Small intestine (tissue), 7 donors: ENCODE data around the gene HEMK1. TPM values are rescaled to one million over a fixed set of nuclear protein-coding genes. Genes with fewer than 3 reads are reported as not detected.

ENCODE experiments used
- DNase-seq, 2 donors: peaks; one replicate each; pipeline versions ENCODE4 v3.0.0 to v3.0.0-alpha.2; 2013
- FAIRE-seq: peaks from 2 replicates; lab custom pipeline; 2012; peaks lifted over from hg19 to GRCh38; lab: Jason Lieb, UNC
- H3K27ac ChIP-seq, 3 donors: one replicate each; pipeline ENCODE4 v1.5.1; 2013; ENCODE audit warnings: low read length in 2 of 3, mild to moderate bottlenecking in 2 of 3, control low read depth in 1 of 3, inconsistent platforms in 1 of 3, low read depth in 1 of 3, moderate library complexity in 1 of 3
- H3K27me3 ChIP-seq, 3 donors: one replicate each; pipeline ENCODE4 v1.6.1; 2013; ENCODE audit warnings: low read length in 3 of 3, inconsistent platforms in 1 of 3; ENCODE audit not compliant: control insufficient read depth in 3 of 3, insufficient read depth in 3 of 3
- H3K36me3 ChIP-seq, 3 donors: one replicate each; pipeline ENCODE4 v1.6.1; 2013; ENCODE audit warnings: low read length in 3 of 3, inconsistent platforms in 1 of 3, low read depth in 1 of 3, mild to moderate bottlenecking in 1 of 3, moderate library complexity in 1 of 3; ENCODE audit not compliant: control insufficient read depth in 3 of 3, insufficient read depth in 2 of 3
- H3K4me1 ChIP-seq, 3 donors: one replicate each; pipeline ENCODE4 v1.6.1; 2013; ENCODE audit warnings: low read length in 2 of 3, inconsistent platforms in 1 of 3, low read depth in 1 of 3, mild to moderate bottlenecking in 1 of 3, moderate library complexity in 1 of 3; ENCODE audit not compliant: control insufficient read depth in 3 of 3, insufficient read depth in 2 of 3
- H3K4me3 ChIP-seq, 3 donors: one replicate each; pipeline ENCODE4 v1.5.1; 2013; ENCODE audit warnings: low read length in 3 of 3, control low read depth in 1 of 3, inconsistent platforms in 1 of 3, low read depth in 1 of 3, mild to moderate bottlenecking in 1 of 3, moderate library complexity in 1 of 3
- H3K9me3 ChIP-seq, 2 donors: one replicate each; pipeline ENCODE4 v1.6.1; 2013; ENCODE audit warnings: low read depth in 1 of 2, low read length in 1 of 2; ENCODE audit not compliant: control insufficient read depth in 2 of 2, insufficient read depth in 1 of 2
- WGBS, 3 donors: extraction: QIAGEN DNeasy Blood & Tissue Kit; methylation state at CpG; one replicate each; pipeline ENCODE4 v1.1.7; 2013; 5-methylcytosine and 5-hydroxymethylcytosine counted together
- polyA plus RNA-seq, 4 donors: library from polyadenylated mRNA; stranded (reverse) in 3 of 4; unstranded in 1 of 4; fragments of 200-250 nt in 3 of 4; fragments of 120-200 nt in 1 of 4; gene quantifications; one replicate each; pipeline versions ENCODE4 v1.2.1 to v1.2.3, GENCODE V29; 2013
- donor health status: healthy with polysubstance abuse.
- donor health status: control.
- donor health status: control.
- donor health status: Bipolar disorder and iron deficiency.
- donor health status: healthy.

Gene HEMK1
- polyA plus RNA-seq, 4 donors = 13.9 to 30.1 (median 16.0) TPM

DNA sequence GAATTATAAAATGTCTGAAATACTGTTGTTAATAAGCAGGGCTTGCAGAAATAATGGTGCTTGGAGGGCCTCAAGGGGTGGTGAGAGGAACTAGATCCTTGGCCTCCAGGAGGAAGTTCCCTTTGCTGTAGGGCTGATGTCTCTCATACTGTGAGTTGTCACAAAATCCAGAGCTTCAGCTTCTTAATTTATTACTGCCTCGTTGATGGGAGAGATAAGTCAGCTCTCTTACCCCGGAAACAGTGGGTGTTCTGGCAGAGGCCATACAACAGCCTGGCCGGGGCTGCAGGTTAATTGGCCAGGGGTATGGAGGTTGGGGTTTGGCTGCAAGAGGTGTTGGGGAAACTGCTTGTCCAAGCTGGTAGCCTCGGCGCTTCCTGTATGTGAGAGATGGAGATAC lies 63.1 kb downstream of the HEMK1 start:
- no peak overlapping the region for H3K27ac ChIP-seq
- H3K4me3 ChIP-seq = no peak overlapping the region
- H3K27me3 ChIP-seq = no peaks in the 10 kb centered on the region
- H3K9me3 ChIP-seq = no peaks in the 10 kb centered on the region
- FAIRE-seq (no peak), DNase-seq (no peak)
- 43 to 59% (median 58%) methylated on average over 5 of the region's 5 CpGs for WGBS, 3 donors
- H3K36me3 ChIP-seq = peaks cover 0 to 50% (median 0%) of the 10 kb centered on the region in 3 donors
- peaks cover 0 to 4% (median 3%) of the 10 kb centered on the region in 3 donors for H3K4me1 ChIP-seq

DNA sequence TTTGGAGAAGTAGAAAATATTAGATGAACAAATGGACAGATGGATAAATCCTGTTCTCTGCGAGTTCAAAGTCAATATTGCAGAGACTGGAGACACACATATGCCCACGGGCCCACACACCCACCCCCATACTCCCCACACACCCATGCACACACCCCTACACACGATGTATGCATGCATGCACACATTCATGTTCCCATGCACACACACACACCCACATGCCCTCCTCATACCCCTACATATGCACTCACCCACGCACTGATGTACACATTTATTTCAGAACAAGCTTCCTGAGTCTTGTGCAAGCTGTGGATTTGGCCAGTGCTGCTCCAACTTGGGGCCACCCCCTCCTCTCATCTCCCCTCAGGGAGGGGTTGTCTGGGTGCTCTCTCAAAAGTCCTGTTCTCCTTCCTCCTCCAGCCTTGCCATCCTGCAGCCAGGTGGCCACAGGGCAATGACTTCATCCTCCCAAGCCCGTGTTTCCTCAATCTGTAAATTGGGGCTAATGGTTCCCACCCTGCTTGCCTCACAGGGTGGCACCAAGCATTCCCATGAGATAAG lies 64.0 kb downstream of the HEMK1 start:
- no peaks in the 10 kb centered on the region for H3K27me3 ChIP-seq
- WGBS, 3 donors = 63 to 73% (median 67%) methylated on average over 5 of the region's 5 CpGs
- H3K9me3 ChIP-seq = no peaks in the 10 kb centered on the region
- FAIRE-seq = no peak
- no peak for DNase-seq
- H3K36me3 ChIP-seq = peaks cover 0 to 42% (median 0%) of the 10 kb centered on the region in 3 donors
- H3K4me1 ChIP-seq = peaks cover 0 to 5% (median 4%) of the 10 kb centered on the region in 3 donors
- no peak overlapping the region for H3K27ac ChIP-seq
- H3K4me3 ChIP-seq = no peak overlapping the region

DNA sequence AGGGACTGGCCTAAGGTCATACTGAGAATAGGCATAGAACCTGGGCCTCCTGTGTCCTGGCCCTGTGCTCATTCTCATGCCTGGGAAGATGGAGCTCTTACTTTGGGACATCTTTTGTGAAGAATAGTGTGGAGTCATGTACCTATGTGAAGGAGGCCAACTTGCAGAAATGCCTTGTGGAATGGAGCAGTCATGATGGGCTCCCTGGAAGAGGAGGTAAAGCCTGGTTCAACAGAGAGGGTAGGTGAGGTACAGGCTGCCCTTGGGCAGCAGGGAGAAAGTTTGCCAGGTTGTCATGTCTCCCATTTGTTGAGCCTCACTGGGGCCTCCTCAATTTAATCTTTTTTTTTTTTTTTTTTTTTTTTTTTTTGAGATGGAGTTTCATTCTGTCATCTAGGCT lies 65.7 kb downstream of the HEMK1 start:
- no peaks in the 10 kb centered on the region for H3K9me3 ChIP-seq
- no peak overlapping the region for H3K27ac ChIP-seq
- FAIRE-seq (no peak), DNase-seq (no peak)
- no peak overlapping the region for H3K4me3 ChIP-seq
- H3K4me1 ChIP-seq = peaks cover 0 to 5% (median 4%) of the 10 kb centered on the region in 3 donors
- no peaks in the 10 kb centered on the region for H3K27me3 ChIP-seq
- H3K36me3 ChIP-seq = peaks cover 0 to 39% (median 0%) of the 10 kb centered on the region in 3 donors

GRCh38 chr3:50637011-50637410 lies 67.7 kb downstream of the HEMK1 start:
- peaks cover 0 to 5% (median 0%) of the 10 kb centered on the region in 3 donors for H3K4me1 ChIP-seq
- FAIRE-seq = no peak
- DNase-seq = no peak
- no peak overlapping the region for H3K4me3 ChIP-seq
- H3K36me3 ChIP-seq = peaks cover 0 to 43% (median 0%) of the 10 kb centered on the region in 3 donors
- WGBS, 3 donors = 89 to 93% (median 91%) methylated on average over 4 of the region's 4 CpGs
- H3K9me3 ChIP-seq = no peaks in the 10 kb centered on the region
- H3K27ac ChIP-seq = no peak overlapping the region
- no peaks in the 10 kb centered on the region for H3K27me3 ChIP-seq

DNA sequence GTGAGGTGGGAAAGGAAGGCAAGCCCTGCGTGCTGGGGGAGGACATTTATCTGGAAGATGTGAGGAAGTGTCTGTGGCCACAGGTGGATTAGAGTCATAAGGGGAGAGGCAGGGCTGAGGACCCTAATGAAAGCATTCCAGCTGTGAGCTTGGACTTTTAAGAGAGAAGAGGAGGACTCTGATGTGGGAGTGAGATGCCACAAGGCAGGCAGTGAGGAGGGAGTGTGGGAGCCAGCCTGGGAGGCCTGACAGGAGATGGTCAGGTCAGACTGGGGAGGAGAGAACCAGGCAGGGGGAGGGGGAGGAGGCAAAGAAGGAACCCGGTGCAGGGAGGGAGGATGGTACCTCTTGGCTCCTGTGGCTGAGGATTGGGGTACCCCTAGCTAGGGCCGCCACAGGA lies 68.6 kb downstream of the HEMK1 start:
- Histone ChIP-seq H3K27ac (no peak overlapping the region), H3K4me3 (no peak overlapping the region), H3K4me1 (peaks cover 0 to 2% (median 0%) of the 10 kb centered on the region in 3 donors), H3K36me3 (peaks cover 0 to 50% (median under 1%) of the 10 kb centered on the region in 3 donors), H3K27me3 (no peaks in the 10 kb centered on the region), H3K9me3 (no peaks in the 10 kb centered on the region)
- WGBS, 3 donors = 66 to 74% (median 71%) methylated on average over 3 of the region's 3 CpGs
- no peak for DNase-seq
- no peak for FAIRE-seq

DNA sequence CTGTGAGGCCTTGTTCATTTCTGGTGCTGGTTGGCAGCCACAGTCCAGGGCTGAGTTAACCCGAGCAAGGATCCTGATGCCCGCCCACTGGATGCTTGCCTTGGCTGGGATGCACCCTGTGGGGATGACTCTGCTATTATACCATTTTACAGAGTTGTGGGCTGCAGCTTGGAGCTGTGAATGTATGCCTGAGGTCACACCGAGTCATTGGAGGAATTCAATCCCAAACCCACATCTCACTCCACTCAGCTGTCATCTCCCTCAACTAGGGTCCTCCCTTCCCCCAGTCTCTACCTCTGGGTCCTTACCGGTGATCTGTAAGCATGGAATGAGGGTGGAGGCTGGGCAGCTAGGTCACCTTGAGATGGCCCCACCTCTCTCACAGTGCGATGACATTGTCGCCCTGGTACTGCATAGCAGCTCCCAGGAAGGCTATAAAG lies 69.8 kb downstream of the HEMK1 start:
- Histone ChIP-seq H3K4me3 (no peak overlapping the region), H3K27me3 (no peaks in the 10 kb centered on the region), H3K27ac (no peak overlapping the region), H3K4me1 (peaks cover 0 to 2% (median 0%) of the 10 kb centered on the region in 3 donors), H3K36me3 (peaks cover under 1 to 61% (median 5%) of the 10 kb centered on the region in 3 donors), H3K9me3 (no peaks in the 10 kb centered on the region)
- DNase-seq (no peak), FAIRE-seq (no peak)
- WGBS, 3 donors = 90 to 95% (median 90%) methylated on average over 6 of the region's 6 CpGs

DNA sequence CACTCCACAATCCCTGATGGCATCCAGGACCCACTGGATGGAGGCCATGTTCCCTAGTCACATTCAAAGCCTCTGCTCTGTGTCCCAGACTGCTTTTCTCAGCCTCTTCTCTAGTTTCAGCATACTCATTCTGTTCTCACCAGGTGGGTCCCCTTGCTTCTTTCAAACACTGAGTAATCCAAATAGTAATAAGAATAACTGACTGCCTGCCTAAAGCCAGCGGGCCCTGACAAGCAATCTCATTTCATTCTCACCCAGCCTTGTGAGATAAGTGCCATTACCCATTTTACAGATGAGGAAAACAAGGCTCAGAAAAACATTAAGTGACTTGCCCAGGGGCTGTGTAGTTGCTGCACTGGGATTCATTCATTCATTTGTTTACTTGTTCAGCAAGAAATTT lies 73.1 kb downstream of the HEMK1 start:
- H3K4me3 ChIP-seq = no peak overlapping the region
- peaks cover 5 to 86% (median 13%) of the 10 kb centered on the region in 3 donors for H3K36me3 ChIP-seq
- H3K27ac ChIP-seq = no peak overlapping the region
- 79 to 96% (median 87%) methylated on average over 1 of the region's 1 CpG for WGBS, 3 donors
- peaks cover 0 to 2% (median 0%) of the 10 kb centered on the region in 3 donors for H3K4me1 ChIP-seq
- no peaks in the 10 kb centered on the region for H3K27me3 ChIP-seq
- no peak for FAIRE-seq
- no peak for DNase-seq
- no peaks in the 10 kb centered on the region for H3K9me3 ChIP-seq

DNA sequence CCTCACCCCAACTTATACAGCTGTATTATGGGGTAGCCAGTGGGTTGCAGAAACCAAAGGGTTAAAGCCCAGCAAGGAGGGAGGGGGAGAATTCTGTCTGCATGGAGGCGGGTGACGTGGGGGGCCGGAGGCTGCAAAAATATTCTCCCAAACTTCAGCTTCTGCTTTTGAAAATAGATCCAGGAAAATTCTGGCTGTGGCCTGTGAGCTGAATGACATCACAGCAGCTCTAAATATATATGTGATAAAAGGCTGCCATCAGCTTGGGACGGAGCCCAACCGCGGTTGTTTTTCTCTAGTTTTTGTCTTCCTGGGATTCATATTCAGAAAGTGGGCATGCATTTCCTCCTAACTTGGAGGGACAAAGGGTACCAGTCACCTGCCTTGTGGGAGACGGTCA lies 75.2 kb downstream of the HEMK1 start:
- FAIRE-seq = no peak
- no peak overlapping the region for H3K4me3 ChIP-seq
- WGBS, 3 donors = 70 to 89% (median 83%) methylated on average over 7 of the region's 7 CpGs
- peaks cover 5 to 98% (median 16%) of the 10 kb centered on the region in 3 donors for H3K36me3 ChIP-seq
- H3K27me3 ChIP-seq = no peaks in the 10 kb centered on the region
- DNase-seq = no peak
- H3K9me3 ChIP-seq = no peaks in the 10 kb centered on the region
- H3K4me1 ChIP-seq = no peaks in the 10 kb centered on the region
- H3K27ac ChIP-seq = no peak overlapping the region

GRCh38 chr3:50645378-50645777 lies 76.1 kb downstream of the HEMK1 start:
- H3K9me3 ChIP-seq = no peaks in the 10 kb centered on the region
- H3K27me3 ChIP-seq = no peaks in the 10 kb centered on the region
- peaks cover 5 to 98% (median 16%) of the 10 kb centered on the region in 3 donors for H3K36me3 ChIP-seq
- H3K4me3 ChIP-seq = no peak overlapping the region
- DNase-seq = no peak
- 93 to 100% (median 94%) methylated on average over 2 of the region's 2 CpGs for WGBS, 3 donors
- FAIRE-seq = no peak
- H3K4me1 ChIP-seq = no peaks in the 10 kb centered on the region
- H3K27ac ChIP-seq = no peak overlapping the region
